ENCODE measurements around the gene CHEK1.

GRCh38 chr11:125618383-125618782 is 6.6 kb upstream of the CHEK1 start:
- TF ChIP-seq, protein P1, sequence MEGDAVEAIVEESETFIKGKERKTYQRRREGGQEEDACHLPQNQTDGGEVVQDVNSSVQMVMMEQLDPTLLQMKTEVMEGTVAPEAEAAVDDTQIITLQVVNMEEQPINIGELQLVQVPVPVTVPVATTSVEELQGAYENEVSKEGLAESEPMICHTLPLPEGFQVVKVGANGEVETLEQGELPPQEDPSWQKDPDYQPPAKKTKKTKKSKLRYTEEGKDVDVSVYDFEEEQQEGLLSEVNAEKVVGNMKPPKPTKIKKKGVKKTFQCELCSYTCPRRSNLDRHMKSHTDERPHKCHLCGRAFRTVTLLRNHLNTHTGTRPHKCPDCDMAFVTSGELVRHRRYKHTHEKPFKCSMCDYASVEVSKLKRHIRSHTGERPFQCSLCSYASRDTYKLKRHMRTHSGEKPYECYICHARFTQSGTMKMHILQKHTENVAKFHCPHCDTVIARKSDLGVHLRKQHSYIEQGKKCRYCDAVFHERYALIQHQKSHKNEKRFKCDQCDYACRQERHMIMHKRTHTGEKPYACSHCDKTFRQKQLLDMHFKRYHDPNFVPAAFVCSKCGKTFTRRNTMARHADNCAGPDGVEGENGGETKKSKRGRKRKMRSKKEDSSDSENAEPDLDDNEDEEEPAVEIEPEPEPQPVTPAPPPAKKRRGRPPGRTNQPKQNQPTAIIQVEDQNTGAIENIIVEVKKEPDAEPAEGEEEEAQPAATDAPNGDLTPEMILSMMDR (IDR thresholded peaks at IDR 0.05): no peak
- TF ChIP-seq POLR2A (IDR thresholded peaks at IDR 0.05): no peak

Data from right lobe of liver (tissue), 4 donors.